ENCODE measurements around the gene RAB15. TPM values are rescaled to one million over a fixed set of nuclear protein-coding genes. Genes with fewer than 3 reads are reported as not detected.

The RAB15 gene
- total and polyA plus RNA-seq, 2 donors from 2014 or later = 18.3 to 21.7 TPM

GRCh38 chr14:64986648-64987437 lies 14.7 kb upstream of the RAB15 start, which contains the start of gene FNTB:
TSS of gene FNTB (plus strand) at chr14:64986895. CDS start at chr14:64986954, 59 bp downstream.
- no peaks in the 10 kb centered on the region for H3K9me3 ChIP-seq (ENCODE audit: control insufficient read depth in 2 of 3, insufficient read depth in 1 of 3, low read length in 3 of 3)
- H3K36me3 ChIP-seq (ENCODE audit: control insufficient read depth in 2 of 3, insufficient read depth in 3 of 3, low read length in 3 of 3) = no peaks in the 10 kb centered on the region
- peak within 1 kb of the TSS; percentile 95 to 96 (median 96) for H3K4me3 ChIP-seq (ENCODE audit: low read length in 3 of 3)
- FAIRE-seq (no peak), DNase-seq (peak; percentile 95 to 99 (median 98))
- intact Hi-C loops (cut with DNase I) = no loop called here
- no peaks in the 10 kb centered on the region for H3K27me3 ChIP-seq (ENCODE audit: control insufficient read depth, insufficient read depth, low read length)
- peak within 1 kb of the TSS; percentile 77 to 93 (median 92) for H3K9ac ChIP-seq (ENCODE audit: low read length in 3 of 3)
- peaks cover 0 to 7% (median 0%) of the 10 kb centered on the region in 3 donors for H3K4me1 ChIP-seq (ENCODE audit: control insufficient read depth in 2 of 3, insufficient read depth in 2 of 3, low read depth in 1 of 3, low read length in 3 of 3)
- peak within 1 kb of the TSS; percentile 84 to 95 for H3K27ac ChIP-seq (ENCODE audit: low read depth in 2 of 2, low read length in 2 of 2)
- TF ChIP-seq CTCF (IDR thresholded peaks at IDR 0.05; ENCODE audit: borderline replicate concordance, extremely low read depth, insufficient read depth) = peak; percentile 93

- intact Hi-C loops (cut with DNase I) = no loop called here
- FAIRE-seq (peak; percentile 54), DNase-seq (peak in 2 of 5 donors; percentile 76 to 88)
- Histone ChIP-seq H3K27me3 (ENCODE audit: control insufficient read depth, insufficient read depth, low read length) (no peaks in the 10 kb centered on the region), H3K27ac (ENCODE audit: low read depth in 2 of 2, low read length in 2 of 2) (no peak overlapping the region), H3K9me3 (ENCODE audit: control insufficient read depth in 2 of 3, insufficient read depth in 1 of 3, low read length in 3 of 3) (no peaks in the 10 kb centered on the region), H3K36me3 (ENCODE audit: control insufficient read depth in 2 of 3, insufficient read depth in 3 of 3, low read length in 3 of 3) (no peaks in the 10 kb centered on the region), H3K4me3 (ENCODE audit: low read length in 3 of 3) (peak overlapping the region; percentile 26 to 63 (median 45)), H3K9ac (ENCODE audit: low read length in 3 of 3) (peak overlapping the region in 2 of 3 donors; percentile 37 to 75), H3K4me1 (ENCODE audit: control insufficient read depth in 2 of 3, insufficient read depth in 2 of 3, low read depth in 1 of 3, low read length in 3 of 3) (peaks cover 0 to 7% (median 3%) of the 10 kb centered on the region in 3 donors)
- peak; percentile 60 for TF ChIP-seq CTCF (IDR thresholded peaks at IDR 0.05; ENCODE audit: borderline replicate concordance, extremely low read depth, insufficient read depth)
Measured at GRCh38 chr14:64983439-64984310, 11.5 kb upstream of the RAB15 start.

GRCh38 chr14:64979336-64980074 lies 7.4 kb upstream of the RAB15 start:
- intact Hi-C loops (cut with DNase I) = no loop called here

More at GRCh38 chr14:64979336-64980074, 7.4 kb upstream of the RAB15 start:
- Histone ChIP-seq H3K4me3 (ENCODE audit: low read length in 3 of 3) (no peak overlapping the region), H3K27ac (ENCODE audit: low read depth in 2 of 2, low read length in 2 of 2) (peak overlapping the region in 1 of 2 donors; percentile 57), H3K9me3 (ENCODE audit: control insufficient read depth in 2 of 3, insufficient read depth in 1 of 3, low read length in 3 of 3) (no peaks in the 10 kb centered on the region), H3K4me1 (ENCODE audit: control insufficient read depth in 2 of 3, insufficient read depth in 2 of 3, low read depth in 1 of 3, low read length in 3 of 3) (peaks cover 0 to 3% (median 0%) of the 10 kb centered on the region in 3 donors), H3K27me3 (ENCODE audit: control insufficient read depth, insufficient read depth, low read length) (no peaks in the 10 kb centered on the region), H3K36me3 (ENCODE audit: control insufficient read depth in 2 of 3, insufficient read depth in 3 of 3, low read length in 3 of 3) (no peaks in the 10 kb centered on the region), H3K9ac (ENCODE audit: low read length in 3 of 3) (peak overlapping the region in 1 of 3 donors; percentile 4)
- FAIRE-seq (no peak), DNase-seq (peak in 2 of 5 donors; percentile 17 to 29)
- TF ChIP-seq CTCF (IDR thresholded peaks at IDR 0.05; ENCODE audit: borderline replicate concordance, extremely low read depth, insufficient read depth) = no peak

Data from kidney (tissue), 14 donors.